ENCODE measurements around the gene RNF11.

- no peak for TF ChIP-seq POLR2A (IDR thresholded peaks at IDR 0.05)
- TF ChIP-seq, protein P1, sequence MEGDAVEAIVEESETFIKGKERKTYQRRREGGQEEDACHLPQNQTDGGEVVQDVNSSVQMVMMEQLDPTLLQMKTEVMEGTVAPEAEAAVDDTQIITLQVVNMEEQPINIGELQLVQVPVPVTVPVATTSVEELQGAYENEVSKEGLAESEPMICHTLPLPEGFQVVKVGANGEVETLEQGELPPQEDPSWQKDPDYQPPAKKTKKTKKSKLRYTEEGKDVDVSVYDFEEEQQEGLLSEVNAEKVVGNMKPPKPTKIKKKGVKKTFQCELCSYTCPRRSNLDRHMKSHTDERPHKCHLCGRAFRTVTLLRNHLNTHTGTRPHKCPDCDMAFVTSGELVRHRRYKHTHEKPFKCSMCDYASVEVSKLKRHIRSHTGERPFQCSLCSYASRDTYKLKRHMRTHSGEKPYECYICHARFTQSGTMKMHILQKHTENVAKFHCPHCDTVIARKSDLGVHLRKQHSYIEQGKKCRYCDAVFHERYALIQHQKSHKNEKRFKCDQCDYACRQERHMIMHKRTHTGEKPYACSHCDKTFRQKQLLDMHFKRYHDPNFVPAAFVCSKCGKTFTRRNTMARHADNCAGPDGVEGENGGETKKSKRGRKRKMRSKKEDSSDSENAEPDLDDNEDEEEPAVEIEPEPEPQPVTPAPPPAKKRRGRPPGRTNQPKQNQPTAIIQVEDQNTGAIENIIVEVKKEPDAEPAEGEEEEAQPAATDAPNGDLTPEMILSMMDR (IDR thresholded peaks at IDR 0.05): no peak
- TF ChIP-seq POLR2AphosphoS5 (IDR thresholded peaks at IDR 0.05): no peak
- TF ChIP-seq EP300 (IDR thresholded peaks at IDR 0.05): no peak
Observed at GRCh38 chr1:51301152-51301843, 65.2 kb downstream of the RNF11 start.

All from sigmoid colon (tissue), 4 donors.